Measurements from ENCODE around the gene ANKRD53.
"Not testable (repeated sequence)": the region's sequence is repeated elsewhere in the genome, so short reads cannot be mapped to it uniquely, and the experiment has no call there.

DNA sequence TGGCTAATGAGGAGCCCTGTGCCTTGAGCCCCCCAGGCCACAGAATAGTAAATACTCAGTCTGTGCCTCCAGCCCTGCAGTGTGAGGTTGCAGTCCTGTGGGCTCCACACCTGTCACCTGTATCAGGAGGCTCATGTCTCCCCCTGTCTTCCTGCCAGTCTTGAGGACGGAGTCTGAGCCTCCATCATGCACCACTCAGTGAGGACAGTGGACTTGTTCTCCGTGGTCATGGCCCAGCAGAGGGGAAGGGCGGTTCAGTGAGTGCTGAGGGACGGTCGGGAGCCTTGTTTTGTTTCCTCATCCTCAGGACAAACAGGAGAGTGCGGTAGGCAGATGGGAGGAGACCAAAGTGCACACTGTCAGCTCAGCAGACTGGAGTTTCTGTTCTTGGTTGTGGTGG, 33.4 kb downstream of the ANKRD53 start:
- TF ChIP-seq, protein P1, sequence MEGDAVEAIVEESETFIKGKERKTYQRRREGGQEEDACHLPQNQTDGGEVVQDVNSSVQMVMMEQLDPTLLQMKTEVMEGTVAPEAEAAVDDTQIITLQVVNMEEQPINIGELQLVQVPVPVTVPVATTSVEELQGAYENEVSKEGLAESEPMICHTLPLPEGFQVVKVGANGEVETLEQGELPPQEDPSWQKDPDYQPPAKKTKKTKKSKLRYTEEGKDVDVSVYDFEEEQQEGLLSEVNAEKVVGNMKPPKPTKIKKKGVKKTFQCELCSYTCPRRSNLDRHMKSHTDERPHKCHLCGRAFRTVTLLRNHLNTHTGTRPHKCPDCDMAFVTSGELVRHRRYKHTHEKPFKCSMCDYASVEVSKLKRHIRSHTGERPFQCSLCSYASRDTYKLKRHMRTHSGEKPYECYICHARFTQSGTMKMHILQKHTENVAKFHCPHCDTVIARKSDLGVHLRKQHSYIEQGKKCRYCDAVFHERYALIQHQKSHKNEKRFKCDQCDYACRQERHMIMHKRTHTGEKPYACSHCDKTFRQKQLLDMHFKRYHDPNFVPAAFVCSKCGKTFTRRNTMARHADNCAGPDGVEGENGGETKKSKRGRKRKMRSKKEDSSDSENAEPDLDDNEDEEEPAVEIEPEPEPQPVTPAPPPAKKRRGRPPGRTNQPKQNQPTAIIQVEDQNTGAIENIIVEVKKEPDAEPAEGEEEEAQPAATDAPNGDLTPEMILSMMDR (IDR thresholded peaks at IDR 0.05), result not testable (repeated sequence)
- not testable (repeated sequence) for TF ChIP-seq POLR2A (IDR thresholded peaks at IDR 0.05)

Measured in body of pancreas (tissue), 4 donors.